Neural cell (in vitro differentiated cells): Measurements from ENCODE around the gene S100A1. TPM values are rescaled to one million over a fixed set of nuclear protein-coding genes. Genes with fewer than 3 reads are reported as not detected.

Experiments used
- H2AFZ ChIP-seq: fragments of 200-600, 300-800 bp; sonication (generic), shearing (Covaris generic); 2 replicates; pipeline ENCODE4 v1.6.0; 2014; ENCODE audit warnings: low read depth, mild to moderate bottlenecking, antibody characterized with exemption, low read length, moderate library complexity
- H3F3A ChIP-seq: fragments of 200-600 bp; shearing (Covaris generic); 2 replicates; pipeline ENCODE4 v1.6.1; 2016; ENCODE audit warnings: mild to moderate bottlenecking, moderate library complexity, mixed read lengths, antibody characterized with exemption, low read length; ENCODE audit not compliant: insufficient read depth, poor library complexity, severe bottlenecking
- H3K27ac ChIP-seq: fragments of 200-600, 300-800 bp; sonication (generic), shearing (Covaris generic); 2 replicates; pipeline ENCODE4 v1.5.1; 2014; ENCODE audit warnings: mild to moderate bottlenecking, low read length, moderate library complexity
- H3K27me3 ChIP-seq: fragments of 300-800, 200-600 bp; sonication (generic), shearing (Covaris generic); 2 replicates; pipeline ENCODE4 v1.6.0; 2014; ENCODE audit warnings: mild to moderate bottlenecking, low read depth, low read length, moderate library complexity; ENCODE audit not compliant: insufficient read depth
- H3K36me3 ChIP-seq: fragments of 300-800, 200-600 bp; sonication (generic), shearing (Covaris generic); 2 replicates; pipeline ENCODE4 v1.5.1; 2014; ENCODE audit warnings: mild to moderate bottlenecking, antibody characterized with exemption, low read length, moderate library complexity; ENCODE audit not compliant: insufficient read depth
- H3K4me2 ChIP-seq: fragments of 300-800, 200-600 bp; sonication (generic), shearing (Covaris generic); 2 replicates; pipeline ENCODE4 v1.6.0; 2014; ENCODE audit warnings: mild to moderate bottlenecking, low read length
- H3K4me3 ChIP-seq: fragments of 300-800, 200-600 bp; sonication (generic), shearing (Covaris generic); 2 replicates; pipeline ENCODE4 v1.5.1; 2014; ENCODE audit warnings: mild to moderate bottlenecking, low read length, moderate library complexity
- H3K79me2 ChIP-seq: fragments of 200-600 bp; shearing (Covaris generic); replicated peaks from 2 replicates; pipeline ENCODE4 v1.6.0; 2014; ENCODE audit warnings: mild to moderate bottlenecking, low read length, moderate library complexity; ENCODE audit not compliant: insufficient read depth
- H3K9ac ChIP-seq: fragments of 300-800, 200-600 bp; sonication (generic), shearing (Covaris generic); 2 replicates; pipeline ENCODE4 v1.6.1; 2016; ENCODE audit warnings: mild to moderate bottlenecking, low read length, mixed read lengths
- H3K9me2 ChIP-seq: fragments of 200-600 bp; shearing (Covaris generic); 2 replicates; pipeline ENCODE4 v1.6.1; 2016; ENCODE audit warnings: mild to moderate bottlenecking, low read length, mixed read lengths; ENCODE audit not compliant: insufficient read depth
- H3K9me3 ChIP-seq: fragments of 200-600, 300-800 bp; sonication (generic), shearing (Covaris generic); 2 replicates; pipeline ENCODE4 v1.6.1; 2016; ENCODE audit warnings: mild to moderate bottlenecking, mixed run types, low read length, moderate library complexity, mixed read lengths
- H4K20me1 ChIP-seq: fragments of 200-600 bp; shearing (Covaris generic); 2 replicates; pipeline ENCODE4 v1.6.1; 2016; ENCODE audit warnings: mild to moderate bottlenecking, mixed run types; ENCODE audit not compliant: insufficient read depth
- EP300 ChIP-seq: fragments of 450-650 bp; conservative IDR thresholded peaks from 2 replicates; pipeline ENCODE4 v1.6.1; 2014; ENCODE audit warnings: antibody characterized with exemption, mild to moderate bottlenecking, moderate library complexity; ENCODE audit not compliant: poor library complexity, severe bottlenecking
- EZH2 ChIP-seq: fragments of 200-600, 300-800 bp; shearing (Covaris generic), sonication (generic); IDR thresholded peaks from 2 replicates; pipeline ENCODE4 v1.6.1; 2014; ENCODE audit warnings: antibody characterized with exemption, low read length, borderline replicate concordance, mild to moderate bottlenecking; ENCODE audit not compliant: insufficient read depth, poor library complexity, severe bottlenecking
- MXI1 ChIP-seq: fragments of 450-650 bp; conservative IDR thresholded peaks from 2 replicates; pipeline ENCODE4 v1.6.1; 2014; ENCODE audit warnings: antibody characterized with exemption, mild to moderate bottlenecking; ENCODE audit not compliant: poor library complexity, severe bottlenecking
- POLR2AphosphoS5 ChIP-seq: IDR thresholded peaks from 2 replicates; pipeline ENCODE4 v1.6.1; 2012
- RAD21 ChIP-seq: fragments of 450-650 bp; conservative IDR thresholded peaks from 2 replicates; pipeline ENCODE4 v1.6.1; 2014; ENCODE audit warnings: antibody characterized with exemption, mild to moderate bottlenecking, moderate library complexity
- SMC3 ChIP-seq: fragments of 450-650 bp; conservative IDR thresholded peaks from 2 replicates; pipeline ENCODE4 v1.6.1; 2014; ENCODE audit warnings: antibody characterized with exemption, mild to moderate bottlenecking, moderate library complexity; ENCODE audit not compliant: poor library complexity
- TAF1 ChIP-seq: IDR thresholded peaks from 2 replicates; pipeline ENCODE4 v1.6.1; 2012; ENCODE audit warnings: low read depth
- polyA plus RNA-seq: library from polyadenylated mRNA; depleted of rRNA; stranded (reverse); fragments of >200 nt; gene quantifications from 2 replicates; pipeline ENCODE4 v1.2.3, GENCODE V29; 2014
- TF ChIP-seq, protein P1 (sequence below): fragments of 450-650 bp; IDR thresholded peaks from 2 replicates; pipeline ENCODE4 v1.5.1; 2014; ENCODE audit warnings: antibody characterized with exemption, mild to moderate bottlenecking, moderate library complexity; ENCODE audit not compliant: poor library complexity, severe bottlenecking
- TF ChIP-seq, protein P2 (sequence below): IDR thresholded peaks from 2 replicates; pipeline ENCODE4 v1.6.1; 2012; ENCODE audit warnings: borderline replicate concordance

S100A1 gene
- polyA plus RNA-seq, 1 donor from 2014 or later, result not detected

DNA sequence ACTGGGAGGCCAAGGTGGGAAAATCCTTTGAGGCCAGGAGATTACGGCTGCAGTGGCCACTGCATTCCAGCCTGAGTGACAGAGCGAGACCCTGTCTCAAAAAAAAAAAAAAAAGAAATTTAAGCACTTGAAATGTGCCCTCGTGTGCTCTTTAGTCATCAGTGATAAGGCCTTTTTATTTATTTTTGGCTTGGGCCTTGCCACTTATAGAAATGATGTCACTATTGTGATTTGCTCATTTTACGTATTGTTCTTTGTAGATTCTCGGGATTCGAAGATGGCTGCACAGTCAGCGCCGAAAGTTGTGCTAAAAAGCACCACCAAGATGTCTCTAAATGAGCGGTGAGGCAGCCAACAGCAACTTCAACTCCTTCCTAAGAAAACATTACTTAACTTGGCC is 8.1 kb downstream of the S100A1 start:
- peaks cover 11% of the 10 kb centered on the region for H3K36me3 ChIP-seq
- no peak overlapping the region for H3K4me2 ChIP-seq
- no peaks in the 10 kb centered on the region for H4K20me1 ChIP-seq

DNA sequence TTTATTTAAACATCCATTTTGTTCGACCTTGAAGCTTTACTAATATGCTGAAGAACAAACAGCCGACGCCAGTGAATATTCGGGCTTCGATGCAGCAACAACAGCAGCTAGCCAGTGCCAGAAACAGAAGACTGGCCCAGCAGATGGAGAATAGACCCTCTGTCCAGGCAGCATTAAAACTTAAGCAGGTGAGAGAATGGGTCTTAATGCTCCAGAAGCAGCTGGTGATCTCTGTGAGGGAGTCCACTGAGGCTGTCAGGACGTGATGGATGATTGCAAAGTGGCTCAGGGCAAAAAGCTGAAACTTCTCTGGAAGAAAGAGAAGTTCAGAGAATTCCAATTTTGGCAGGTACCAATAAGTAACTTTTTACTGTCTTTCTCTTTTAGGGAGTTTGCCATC is 10.0 kb downstream of the S100A1 start:
- no peaks in the 10 kb centered on the region for H3K9me2 ChIP-seq
- H2AFZ ChIP-seq, result no peak overlapping the region
- no peaks in the 10 kb centered on the region for H3K9me3 ChIP-seq
- H3F3A ChIP-seq, result no peaks in the 10 kb centered on the region
- no peak for TF ChIP-seq TAF1
- no peak for TF ChIP-seq EP300
- no peak for TF ChIP-seq MXI1
- TF ChIP-seq POLR2AphosphoS5, result no peak
- no peak for TF ChIP-seq EZH2
- TF ChIP-seq SMC3, result no peak
- no peak for TF ChIP-seq RAD21
- TF ChIP-seq, protein P1, sequence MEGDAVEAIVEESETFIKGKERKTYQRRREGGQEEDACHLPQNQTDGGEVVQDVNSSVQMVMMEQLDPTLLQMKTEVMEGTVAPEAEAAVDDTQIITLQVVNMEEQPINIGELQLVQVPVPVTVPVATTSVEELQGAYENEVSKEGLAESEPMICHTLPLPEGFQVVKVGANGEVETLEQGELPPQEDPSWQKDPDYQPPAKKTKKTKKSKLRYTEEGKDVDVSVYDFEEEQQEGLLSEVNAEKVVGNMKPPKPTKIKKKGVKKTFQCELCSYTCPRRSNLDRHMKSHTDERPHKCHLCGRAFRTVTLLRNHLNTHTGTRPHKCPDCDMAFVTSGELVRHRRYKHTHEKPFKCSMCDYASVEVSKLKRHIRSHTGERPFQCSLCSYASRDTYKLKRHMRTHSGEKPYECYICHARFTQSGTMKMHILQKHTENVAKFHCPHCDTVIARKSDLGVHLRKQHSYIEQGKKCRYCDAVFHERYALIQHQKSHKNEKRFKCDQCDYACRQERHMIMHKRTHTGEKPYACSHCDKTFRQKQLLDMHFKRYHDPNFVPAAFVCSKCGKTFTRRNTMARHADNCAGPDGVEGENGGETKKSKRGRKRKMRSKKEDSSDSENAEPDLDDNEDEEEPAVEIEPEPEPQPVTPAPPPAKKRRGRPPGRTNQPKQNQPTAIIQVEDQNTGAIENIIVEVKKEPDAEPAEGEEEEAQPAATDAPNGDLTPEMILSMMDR, result no peak
- TF ChIP-seq, protein P2, sequence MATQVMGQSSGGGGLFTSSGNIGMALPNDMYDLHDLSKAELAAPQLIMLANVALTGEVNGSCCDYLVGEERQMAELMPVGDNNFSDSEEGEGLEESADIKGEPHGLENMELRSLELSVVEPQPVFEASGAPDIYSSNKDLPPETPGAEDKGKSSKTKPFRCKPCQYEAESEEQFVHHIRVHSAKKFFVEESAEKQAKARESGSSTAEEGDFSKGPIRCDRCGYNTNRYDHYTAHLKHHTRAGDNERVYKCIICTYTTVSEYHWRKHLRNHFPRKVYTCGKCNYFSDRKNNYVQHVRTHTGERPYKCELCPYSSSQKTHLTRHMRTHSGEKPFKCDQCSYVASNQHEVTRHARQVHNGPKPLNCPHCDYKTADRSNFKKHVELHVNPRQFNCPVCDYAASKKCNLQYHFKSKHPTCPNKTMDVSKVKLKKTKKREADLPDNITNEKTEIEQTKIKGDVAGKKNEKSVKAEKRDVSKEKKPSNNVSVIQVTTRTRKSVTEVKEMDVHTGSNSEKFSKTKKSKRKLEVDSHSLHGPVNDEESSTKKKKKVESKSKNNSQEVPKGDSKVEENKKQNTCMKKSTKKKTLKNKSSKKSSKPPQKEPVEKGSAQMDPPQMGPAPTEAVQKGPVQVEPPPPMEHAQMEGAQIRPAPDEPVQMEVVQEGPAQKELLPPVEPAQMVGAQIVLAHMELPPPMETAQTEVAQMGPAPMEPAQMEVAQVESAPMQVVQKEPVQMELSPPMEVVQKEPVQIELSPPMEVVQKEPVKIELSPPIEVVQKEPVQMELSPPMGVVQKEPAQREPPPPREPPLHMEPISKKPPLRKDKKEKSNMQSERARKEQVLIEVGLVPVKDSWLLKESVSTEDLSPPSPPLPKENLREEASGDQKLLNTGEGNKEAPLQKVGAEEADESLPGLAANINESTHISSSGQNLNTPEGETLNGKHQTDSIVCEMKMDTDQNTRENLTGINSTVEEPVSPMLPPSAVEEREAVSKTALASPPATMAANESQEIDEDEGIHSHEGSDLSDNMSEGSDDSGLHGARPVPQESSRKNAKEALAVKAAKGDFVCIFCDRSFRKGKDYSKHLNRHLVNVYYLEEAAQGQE, result no peak
- no peak overlapping the region for H3K27ac ChIP-seq
- H3K4me3 ChIP-seq, result no peak overlapping the region
- H3K79me2 ChIP-seq, result peaks cover 36% of the 10 kb centered on the region
- no peak overlapping the region for H3K9ac ChIP-seq
- no peaks in the 10 kb centered on the region for H3K27me3 ChIP-seq
- H3K4me2 ChIP-seq, result no peak overlapping the region
- peaks cover 11% of the 10 kb centered on the region for H3K36me3 ChIP-seq
- no peaks in the 10 kb centered on the region for H4K20me1 ChIP-seq

More for the DNA sequence above, 8.1 kb downstream of the S100A1 start:
- H3K9me2 ChIP-seq, result no peaks in the 10 kb centered on the region
- no peaks in the 10 kb centered on the region for H3F3A ChIP-seq
- TF ChIP-seq TAF1 (no peak), RAD21 (no peak), POLR2AphosphoS5 (no peak), MXI1 (no peak), SMC3 (no peak), EP300 (no peak), EZH2 (no peak)
- TF ChIP-seq, protein P1, result no peak
- TF ChIP-seq, protein P2, result no peak
- peaks cover 36% of the 10 kb centered on the region for H3K79me2 ChIP-seq
- no peak overlapping the region for H3K9ac ChIP-seq
- peak overlapping the region; percentile 79 for H3K4me3 ChIP-seq
- H2AFZ ChIP-seq, result no peak overlapping the region
- H3K27me3 ChIP-seq, result no peaks in the 10 kb centered on the region
- no peaks in the 10 kb centered on the region for H3K9me3 ChIP-seq
- no peak overlapping the region for H3K27ac ChIP-seq
